HG03439 (cell line): ENCODE data around the gene TARDBP.
"Not testable (repeated sequence)": the region's sequence is repeated elsewhere in the genome, so short reads cannot be mapped to it uniquely, and the experiment has no call there.

Source experiments
- ATAC-seq: cut with Tn5 transposase; IDR thresholded peaks from one replicate; pipeline ENCODE4 v1.9.1; 2021; ENCODE audit warnings: mild to moderate bottlenecking, moderate library complexity; ENCODE audit not compliant: unreplicated experiment

TARDBP gene

GRCh38 chr1:11041048-11041447 is 28.6 kb downstream of the TARDBP start:
- no peak for ATAC-seq

DNA sequence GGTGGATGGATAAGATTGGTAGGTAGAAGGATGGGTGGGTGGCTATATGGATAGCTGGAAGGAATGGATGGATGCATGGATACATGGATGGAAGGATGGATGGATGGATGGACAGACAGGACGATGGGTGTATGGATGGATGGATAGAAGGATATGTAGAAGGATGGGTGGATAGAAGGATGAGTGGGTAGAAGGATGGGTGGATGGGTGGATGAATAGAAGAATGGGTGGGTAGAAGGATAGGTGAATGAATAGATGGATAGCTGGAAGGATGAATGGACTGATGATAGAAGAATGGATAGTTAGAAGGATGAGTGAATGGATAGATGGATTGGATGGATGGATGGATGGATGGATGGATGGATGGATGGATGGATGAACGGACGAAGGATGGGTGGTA is 29.6 kb downstream of the TARDBP start:
- no peak for ATAC-seq

GRCh38 chr1:11042995-11043874 is 30.8 kb downstream of the TARDBP start:
- ATAC-seq, result no peak

DNA sequence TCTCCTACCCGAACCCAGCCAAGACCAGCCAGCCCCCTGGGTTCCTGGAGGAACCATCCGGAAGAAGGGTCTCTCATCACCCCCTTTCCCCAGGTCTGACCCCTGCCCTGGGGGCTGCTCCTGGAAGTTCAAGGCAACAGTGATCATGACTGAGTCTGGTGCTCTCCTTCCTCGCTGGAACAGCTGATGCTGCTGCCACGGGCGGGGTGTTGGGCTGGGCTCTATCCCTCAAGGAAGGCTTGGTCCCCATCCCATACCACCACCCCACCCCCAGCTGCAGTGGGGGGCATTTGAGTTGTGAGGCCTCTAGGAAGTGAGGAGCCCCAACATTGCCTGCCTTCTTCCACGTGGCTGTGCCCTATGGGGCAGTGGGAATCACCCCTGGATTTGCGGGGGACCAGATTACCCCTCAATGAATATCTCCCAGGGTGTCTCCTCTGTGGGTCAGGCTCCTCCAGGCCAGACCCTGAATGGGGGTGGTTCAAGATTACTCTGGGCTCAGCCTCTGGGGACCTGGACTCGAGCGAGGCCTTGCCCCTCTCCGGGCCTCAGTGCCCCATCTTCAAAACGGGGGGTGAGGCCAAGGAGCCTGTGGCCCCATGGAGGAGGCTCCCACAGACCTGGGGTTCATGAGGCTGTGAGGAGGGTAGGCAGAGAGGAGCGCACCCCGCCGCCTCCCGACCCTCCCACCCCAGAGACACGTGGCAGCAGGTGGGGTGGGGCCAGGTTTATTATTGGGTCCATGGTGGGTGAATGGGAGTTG is 31.8 kb downstream of the TARDBP start:
- no peak for ATAC-seq

DNA sequence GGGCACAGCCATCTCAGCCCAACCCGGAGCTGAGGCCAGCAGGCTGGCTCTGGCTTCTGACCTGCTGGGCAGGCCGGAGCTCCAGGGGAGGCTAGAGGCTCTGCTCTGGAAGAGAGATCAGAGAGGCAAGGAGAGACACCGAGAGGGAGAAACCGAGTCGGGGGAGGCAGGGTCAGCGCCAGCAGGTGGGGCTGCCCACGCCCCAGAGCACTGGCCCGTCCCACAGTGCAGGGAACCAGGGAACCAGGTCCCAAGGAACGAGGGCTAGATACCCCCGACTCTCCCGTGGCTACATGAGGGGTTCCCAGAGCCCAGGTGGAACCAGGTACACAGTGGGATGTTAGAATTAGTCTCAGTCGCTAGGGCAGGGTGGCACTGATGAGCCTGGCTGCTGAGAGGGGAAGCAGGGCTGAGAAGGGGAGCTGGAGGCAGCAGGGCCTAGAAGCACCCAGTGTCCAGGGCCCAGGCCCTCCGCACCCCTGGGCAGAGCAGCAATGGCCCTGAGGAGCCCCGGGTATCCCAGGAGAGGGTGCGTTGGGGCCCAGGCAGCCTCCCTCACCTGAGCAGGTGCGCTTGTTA is 32.5 kb downstream of the TARDBP start:
- no peak for ATAC-seq

DNA sequence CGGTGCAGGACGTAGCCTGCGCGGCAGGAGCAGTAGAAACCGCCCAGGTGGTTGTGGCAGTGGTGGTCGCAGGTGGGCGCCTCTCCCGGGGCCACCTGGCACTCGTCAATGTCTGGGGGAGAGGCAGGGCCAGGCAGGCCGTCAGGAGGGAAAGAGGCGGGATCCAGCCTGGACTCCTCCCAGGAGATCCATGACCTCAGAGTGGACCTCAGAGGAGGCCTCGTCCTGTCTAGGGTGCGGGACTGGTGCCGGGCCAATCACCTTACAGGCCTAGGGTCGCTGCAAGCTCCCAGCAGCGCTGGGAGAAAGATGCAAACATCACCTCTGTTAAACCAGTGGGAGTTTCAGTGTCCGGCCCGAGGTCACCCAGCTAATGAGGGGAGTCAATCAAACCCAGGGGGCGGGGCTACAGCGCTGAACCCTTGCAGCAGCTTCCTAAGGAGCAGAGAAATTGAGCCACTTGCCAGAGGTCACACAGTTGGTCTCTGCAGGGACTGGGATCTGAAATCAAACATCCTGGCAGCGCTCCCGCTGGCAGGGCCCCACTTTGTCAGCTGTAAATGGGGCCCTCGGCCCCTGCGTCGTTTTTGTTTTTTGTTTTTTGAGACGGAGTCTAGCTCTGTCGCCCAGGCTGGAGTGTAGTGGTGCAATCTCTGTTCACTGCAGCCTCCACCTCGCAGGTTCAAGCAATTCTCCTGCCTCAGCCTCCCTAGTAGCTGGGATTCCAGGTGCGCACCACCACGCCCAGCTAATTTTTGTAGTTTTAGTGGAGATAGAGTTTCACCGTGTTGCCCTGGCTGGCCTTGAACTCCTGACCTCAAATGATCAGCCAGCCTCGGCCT is 33.2 kb downstream of the TARDBP start:
- no peak for ATAC-seq

GRCh38 chr1:11046270-11046566 is 33.8 kb downstream of the TARDBP start:
- ATAC-seq, result no peak

GRCh38 chr1:11046625-11047365 is 34.3 kb downstream of the TARDBP start, which contains the start of gene MASP2:
MASP2 (minus strand) TSS chr1:11047239; CDS start chr1:11047207, 32 bp downstream.
- no peak for ATAC-seq

DNA sequence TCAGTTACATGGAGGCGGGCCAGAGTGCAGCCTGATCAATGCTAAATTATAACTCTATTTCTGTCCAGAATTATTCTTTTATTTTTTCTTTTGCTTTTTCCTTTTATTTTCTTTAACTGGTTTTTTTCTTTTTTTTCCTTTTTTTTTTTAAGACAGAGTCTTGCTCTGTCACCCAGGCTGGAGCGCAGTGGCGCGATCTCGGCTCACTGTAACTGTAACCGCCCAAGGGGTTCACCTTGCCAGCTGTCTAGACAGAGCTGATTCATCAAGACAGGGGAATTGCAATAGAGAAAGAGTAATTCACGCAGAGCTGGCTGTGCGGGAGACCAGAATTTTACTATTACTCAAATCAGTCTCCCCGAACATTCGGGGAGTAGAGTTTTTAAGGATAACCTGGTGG is 38.7 kb downstream of the TARDBP start:
- not testable (repeated sequence) for ATAC-seq

GRCh38 chr1:11051781-11052511 is 39.5 kb downstream of the TARDBP start:
- no peak for ATAC-seq

GRCh38 chr1:11052839-11053757 is 40.6 kb downstream of the TARDBP start:
- no peak for ATAC-seq

GRCh38 chr1:11053758-11054137 is 41.3 kb downstream of the TARDBP start:
- no peak for ATAC-seq

GRCh38 chr1:11054181-11054580 is 41.7 kb downstream of the TARDBP start:
- ATAC-seq, result no peak

- no peak for ATAC-seq
Observed at GRCh38 chr1:11054666-11055065, 42.2 kb downstream of the TARDBP start.

GRCh38 chr1:11055676-11056075 is 43.2 kb downstream of the TARDBP start:
- ATAC-seq, result no peak

GRCh38 chr1:11056504-11056903 is 44.0 kb downstream of the TARDBP start:
- ATAC-seq, result no peak

- ATAC-seq, result no peak
Observed at GRCh38 chr1:11057477-11057876, 45.0 kb downstream of the TARDBP start.

- no peak for ATAC-seq
Observed at GRCh38 chr1:11058026-11058425, 45.6 kb downstream of the TARDBP start.
